HG02623 (cell line): ENCODE data around the gene PLEKHG4B.

Source experiments
- ATAC-seq: cut with Tn5 transposase; IDR thresholded peaks from one replicate; pipeline ENCODE4 v1.9.1; 2021; ENCODE audit warnings: moderate library complexity; ENCODE audit not compliant: unreplicated experiment

The PLEKHG4B gene

DNA sequence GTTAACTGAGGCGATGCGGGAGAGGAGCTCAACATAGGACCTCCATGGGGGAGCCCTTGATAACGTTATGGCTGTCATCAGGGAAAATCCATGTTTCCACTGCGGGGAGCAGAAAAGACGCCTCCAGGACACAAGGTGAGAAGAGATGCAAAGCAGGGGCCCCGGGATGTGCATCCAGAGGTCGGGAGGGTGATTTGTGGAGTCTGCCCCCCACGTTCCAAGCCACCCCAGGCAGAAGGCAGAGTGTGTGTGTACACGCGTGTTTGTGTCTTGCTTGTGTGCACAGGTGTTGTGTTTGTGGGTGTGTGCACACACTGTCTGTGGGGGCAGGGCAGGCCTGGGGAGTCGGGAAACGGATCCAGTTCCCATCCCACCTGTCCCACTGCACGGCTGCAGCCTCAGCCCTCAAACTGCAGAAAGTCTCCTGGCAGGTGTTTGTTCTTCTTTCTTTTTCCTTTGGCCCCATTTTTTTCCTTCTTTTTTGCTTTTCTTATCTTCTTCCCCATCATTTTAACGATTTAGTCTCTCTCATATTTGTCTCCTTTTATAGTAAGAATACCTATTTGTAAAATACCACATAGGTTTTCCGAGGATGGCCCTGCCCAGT lies 17.4 kb upstream of the PLEKHG4B start:
- no peak for ATAC-seq

DNA sequence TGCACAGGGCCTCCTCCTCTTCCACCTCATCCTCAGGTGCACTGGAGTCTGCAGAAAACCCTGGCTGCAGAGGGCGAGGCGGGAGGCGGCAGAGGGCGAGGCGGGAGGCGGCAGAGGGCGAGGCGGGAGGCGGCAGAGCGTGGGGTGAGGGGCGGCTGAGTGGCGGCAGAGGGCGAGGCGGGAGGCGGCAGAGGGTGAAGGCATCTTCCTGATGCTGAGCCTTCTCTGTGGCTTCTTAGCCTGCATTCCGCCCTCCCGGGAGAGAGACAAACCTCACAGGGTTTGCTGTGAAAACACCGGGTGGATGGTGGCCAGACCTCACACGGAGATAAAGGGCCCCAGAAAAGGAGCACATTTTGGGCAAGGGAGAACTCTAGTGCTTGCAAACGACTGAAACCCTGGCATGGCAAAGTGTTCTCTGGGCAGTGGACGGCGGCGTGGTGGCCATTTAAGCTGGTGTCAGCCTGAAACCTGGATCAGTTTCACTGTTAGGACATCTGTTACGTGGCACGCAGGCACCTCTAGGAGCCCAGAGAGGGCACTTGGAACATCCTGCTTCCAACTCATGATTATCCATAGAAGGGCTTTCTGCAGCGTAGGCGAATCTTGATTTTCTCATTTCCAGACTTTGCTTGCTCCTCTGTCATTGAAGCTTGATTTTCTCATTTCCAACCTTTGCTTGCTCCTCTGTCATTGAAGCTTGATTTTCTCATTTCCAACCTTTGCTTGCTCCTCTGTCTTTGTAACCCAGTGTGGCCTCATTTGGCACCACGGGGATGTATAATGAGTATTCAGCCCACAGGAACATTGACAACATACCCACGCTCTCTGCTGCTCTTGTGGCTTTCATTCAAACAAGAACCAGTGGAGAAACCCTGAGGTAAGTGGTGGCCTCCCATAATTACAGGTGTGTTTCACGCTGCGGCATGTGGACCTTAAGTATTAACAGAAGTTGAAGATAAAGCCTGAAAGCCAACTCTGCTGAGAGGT lies 16.3 kb upstream of the PLEKHG4B start:
- ATAC-seq = no peak

DNA sequence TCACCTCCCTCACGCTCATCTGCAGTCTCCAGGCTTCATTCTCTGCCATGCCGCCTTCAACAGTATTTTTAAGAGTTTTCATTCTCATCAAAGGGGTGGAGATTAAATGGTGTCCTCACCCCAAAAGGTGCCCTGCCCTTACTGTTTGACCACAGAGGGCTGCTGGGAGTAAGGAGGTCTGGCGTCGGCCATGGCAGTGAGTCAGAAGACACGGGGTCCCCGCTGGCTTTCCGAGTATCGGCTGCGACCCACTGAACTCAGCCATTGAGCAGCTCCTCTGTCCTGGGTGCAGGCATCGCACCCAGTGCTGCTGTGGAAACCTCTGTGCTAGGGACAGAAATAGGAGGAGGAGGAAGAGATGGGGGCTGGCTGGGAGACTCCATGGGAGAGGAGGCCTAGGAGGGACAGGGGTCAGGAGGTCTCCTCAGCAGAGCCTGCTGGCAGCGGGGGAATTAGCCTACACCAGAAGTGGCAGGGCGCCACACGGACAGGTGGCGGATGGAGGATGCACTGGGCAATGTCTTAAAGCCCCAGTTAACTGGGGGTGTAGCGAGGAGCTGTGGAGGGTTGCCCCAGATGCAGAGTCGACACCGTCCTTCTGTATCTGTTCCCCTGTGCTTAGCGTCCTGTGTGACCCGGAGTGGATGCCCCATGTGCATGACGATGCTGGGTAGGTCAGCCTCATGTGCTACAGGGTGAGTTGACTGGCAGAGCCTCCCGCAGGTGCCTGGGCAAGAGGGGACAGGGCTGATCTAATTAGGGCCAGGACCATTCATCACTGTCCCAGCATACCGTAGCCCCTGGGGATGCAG lies 15.4 kb upstream of the PLEKHG4B start:
- ATAC-seq = no peak

DNA sequence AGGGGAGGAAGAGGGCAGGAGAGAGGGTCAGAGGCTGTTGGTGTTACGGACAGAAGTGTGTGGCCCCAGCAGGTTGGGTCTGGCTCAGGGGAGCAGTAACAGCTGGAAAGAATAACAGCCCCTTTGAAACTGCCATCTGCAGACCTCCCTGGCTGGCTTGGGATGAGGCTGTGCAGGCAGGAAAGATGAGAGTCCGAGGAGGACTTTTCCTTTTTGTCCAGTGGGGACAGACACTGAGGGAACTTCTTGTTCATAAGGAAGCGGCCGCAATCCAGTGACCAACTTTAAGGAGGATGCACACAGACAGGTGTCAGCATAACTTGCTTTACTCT lies 14.8 kb upstream of the PLEKHG4B start:
- ATAC-seq = no peak

DNA sequence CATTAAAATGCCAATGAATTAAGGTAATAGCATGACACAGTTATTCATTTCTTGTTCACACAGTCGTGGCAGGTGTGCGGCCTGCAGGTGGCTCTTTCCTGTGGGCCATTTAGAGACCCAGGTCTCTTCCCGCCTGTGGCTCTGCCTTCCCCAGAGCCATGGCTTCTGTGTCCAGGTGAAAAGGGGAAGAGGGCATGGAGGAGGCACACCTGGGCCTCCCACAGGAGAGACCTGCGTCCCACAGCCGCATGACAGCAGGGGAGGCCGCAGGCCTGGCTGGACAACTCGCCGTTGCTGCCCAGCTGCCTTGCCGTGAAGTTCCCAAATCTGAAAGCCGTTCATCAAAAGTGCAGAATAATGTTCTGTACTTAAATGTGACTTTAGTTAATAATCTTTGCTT lies 14.4 kb upstream of the PLEKHG4B start:
- no peak for ATAC-seq

DNA sequence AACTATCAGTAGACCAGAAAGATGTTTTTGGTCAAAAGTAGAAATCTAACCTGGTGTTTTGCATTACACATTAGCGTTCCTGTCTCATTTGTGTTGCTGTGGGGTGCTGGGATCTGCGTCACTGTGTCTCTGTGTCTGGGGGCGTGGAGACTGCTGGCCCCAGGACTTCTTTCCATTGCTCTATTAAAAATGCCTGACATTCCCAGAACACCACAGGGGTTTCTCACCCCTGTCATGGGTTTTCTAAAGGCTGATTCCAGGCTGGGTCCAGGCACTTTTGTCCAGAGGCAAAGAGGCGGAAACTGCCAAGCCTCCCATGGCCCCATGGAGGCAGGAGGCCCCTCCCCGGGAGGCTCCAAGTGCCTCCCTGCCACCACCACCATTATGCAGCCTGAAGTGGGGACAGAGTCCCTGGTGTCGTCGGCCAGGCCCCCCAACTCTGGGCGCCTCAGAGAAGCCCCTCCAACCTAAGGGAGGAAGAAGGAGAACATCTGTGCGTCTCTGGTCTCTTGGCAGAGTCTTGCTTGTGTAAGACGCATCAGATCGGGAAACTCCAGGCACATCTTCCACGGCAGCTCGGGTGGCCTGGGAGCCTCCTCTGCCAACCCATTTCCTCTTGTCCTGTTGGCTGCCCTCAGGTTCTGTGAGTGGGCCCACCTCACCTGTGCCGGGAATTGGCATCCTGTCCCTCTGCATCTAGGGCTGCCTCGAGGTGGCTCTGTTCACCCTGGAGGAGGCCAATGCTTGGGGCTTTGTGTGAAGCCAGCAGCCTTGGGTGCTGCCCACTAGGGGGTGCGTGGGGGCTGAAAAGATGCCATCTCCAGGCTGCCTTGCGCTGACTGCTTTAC lies 13.8 kb upstream of the PLEKHG4B start:
- ATAC-seq = no peak

DNA sequence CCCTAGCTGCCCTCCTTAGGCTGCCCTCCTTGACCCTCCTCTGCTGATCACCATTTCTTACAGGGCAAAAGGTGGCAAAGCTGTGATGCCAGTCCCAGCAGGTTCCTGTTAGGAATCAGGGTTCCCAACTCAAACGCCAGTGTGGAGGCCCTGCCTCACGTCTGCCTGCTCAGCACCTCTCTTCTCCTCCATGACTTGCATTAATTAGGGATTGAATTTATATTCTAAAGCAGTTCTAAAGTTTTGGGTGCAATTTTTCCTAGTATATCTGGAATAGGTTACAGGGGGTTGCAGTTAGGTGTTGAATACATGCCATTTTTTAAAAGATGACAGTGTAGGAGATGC lies 13.2 kb upstream of the PLEKHG4B start:
- no peak for ATAC-seq

DNA sequence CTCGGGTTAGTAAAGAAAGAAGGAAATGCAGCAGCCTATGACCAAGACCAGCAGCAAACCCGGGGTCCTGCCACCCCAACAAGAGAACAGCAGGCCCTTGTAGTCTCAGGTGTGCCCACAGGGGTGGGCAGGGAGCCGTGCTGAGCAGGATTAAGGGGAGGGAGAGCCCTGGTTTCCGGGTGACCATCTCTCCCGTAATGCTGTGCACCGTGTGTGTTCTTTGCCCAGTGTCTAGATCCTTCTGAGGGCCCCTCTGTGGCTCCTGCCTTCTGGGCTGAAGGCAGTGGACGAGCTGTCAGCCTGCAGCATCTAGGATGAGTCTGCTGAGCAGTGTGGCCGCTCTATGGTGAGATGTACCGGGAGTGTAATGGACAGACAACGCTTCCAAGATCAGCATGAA lies 12.7 kb upstream of the PLEKHG4B start:
- ATAC-seq = no peak

DNA sequence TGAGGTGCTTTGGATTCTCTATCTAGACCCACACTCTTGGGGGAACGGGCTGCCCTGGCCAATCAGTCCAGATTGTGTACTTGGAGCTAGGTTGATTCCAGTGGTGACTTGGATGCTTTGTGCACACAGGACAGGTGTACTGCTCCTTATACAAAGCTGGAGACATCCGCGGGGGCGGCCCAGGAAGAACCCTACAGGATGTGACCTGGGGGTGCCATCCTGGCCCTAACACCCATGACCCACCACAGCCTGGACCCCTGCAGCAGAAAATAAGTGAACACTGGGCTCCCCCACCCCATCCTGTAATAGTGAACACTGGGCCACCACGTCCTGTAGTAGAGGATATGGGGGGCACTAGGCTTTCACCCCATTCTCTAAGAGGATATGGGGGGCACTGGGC lies 12.1 kb upstream of the PLEKHG4B start:
- ATAC-seq = no peak

DNA sequence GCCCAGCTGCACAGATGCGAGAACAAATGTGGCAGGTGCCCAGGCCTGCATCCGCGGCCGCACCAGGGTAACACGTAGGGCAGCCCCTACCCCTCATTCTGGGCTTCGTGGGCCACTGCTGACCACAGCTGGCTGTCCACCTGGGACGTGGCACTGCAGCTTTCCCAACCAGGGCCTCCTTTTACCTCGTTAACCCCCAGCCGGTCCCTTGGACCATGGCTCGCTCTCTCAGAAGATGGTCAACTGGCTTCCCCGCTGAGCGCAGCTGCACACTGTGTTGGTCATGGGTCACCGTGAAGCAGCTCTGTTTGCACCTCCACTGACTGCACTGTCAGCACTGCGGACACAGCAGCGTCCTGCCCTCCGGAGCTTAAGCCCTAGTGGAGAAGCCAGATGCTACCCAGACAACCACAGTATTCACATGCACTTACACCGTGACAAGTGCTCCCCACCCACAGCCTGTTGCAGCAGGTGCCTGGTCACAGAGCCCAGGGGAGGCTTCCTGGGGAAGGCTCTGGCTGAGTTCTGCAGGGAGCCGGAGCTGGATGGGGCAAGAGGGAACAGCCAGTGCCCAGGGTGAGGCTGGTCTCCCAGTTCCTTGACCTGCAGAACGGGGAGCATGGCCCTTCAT lies 10.5 kb upstream of the PLEKHG4B start:
- ATAC-seq = no peak

DNA sequence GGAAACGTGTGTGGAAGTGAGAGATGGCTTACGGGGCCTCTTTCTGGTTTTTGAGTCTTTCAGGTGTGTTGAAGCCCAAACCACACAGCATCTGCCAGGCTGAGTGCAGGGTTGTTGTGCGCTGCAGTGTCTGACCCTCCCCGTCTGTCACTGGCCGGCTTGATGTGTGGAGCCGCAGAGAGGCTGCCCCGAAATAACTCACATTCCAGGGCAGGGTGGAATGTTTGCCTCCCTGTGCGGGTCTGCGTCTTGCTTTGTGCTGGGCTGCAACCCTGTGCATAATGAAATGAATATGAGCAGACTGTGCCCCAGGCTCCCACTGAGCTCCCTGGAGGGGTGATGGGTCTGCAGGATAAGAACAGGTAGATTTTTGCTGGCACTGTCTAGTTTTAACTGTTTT lies 9.9 kb upstream of the PLEKHG4B start:
- ATAC-seq = no peak

DNA sequence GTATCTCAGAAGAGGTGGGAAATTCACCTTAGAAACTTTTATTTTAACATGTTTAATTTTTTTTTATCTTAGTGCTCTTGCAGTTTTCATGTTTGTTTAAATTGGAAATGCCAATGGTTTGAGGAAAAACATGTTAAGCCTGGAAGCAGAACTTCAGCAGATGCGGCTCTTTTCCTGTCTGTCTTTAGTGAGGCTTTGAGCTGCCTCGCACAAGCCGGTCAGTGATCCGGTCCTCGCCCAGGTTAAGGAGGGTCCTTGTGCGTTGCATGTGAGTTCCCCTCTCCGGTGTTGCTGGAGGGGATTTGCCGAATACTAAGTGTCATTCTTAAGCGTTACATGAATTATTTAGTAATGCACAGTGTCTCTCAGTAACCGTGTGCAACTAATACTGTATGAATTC lies 9.4 kb upstream of the PLEKHG4B start:
- no peak for ATAC-seq

DNA sequence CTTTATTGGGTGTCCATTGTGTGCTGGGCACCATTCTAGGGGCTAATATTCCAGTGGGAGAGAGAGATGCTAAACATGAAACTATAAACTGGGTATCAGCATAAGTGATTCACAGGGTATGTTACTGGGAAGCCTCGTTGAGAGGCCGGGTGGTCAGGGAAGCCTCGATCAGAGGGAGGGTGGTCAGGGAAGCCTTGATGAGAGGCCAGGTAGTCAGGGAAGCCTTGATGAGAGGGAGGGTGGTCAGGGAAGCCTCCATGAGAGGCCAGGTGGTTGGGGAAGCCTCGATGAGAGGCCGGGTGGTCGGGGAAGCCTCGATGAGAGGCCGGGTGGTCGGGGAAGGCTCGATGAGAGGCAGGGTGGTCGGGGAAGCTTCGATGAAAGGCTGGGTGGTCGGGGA lies 8.9 kb upstream of the PLEKHG4B start:
- ATAC-seq = no peak

DNA sequence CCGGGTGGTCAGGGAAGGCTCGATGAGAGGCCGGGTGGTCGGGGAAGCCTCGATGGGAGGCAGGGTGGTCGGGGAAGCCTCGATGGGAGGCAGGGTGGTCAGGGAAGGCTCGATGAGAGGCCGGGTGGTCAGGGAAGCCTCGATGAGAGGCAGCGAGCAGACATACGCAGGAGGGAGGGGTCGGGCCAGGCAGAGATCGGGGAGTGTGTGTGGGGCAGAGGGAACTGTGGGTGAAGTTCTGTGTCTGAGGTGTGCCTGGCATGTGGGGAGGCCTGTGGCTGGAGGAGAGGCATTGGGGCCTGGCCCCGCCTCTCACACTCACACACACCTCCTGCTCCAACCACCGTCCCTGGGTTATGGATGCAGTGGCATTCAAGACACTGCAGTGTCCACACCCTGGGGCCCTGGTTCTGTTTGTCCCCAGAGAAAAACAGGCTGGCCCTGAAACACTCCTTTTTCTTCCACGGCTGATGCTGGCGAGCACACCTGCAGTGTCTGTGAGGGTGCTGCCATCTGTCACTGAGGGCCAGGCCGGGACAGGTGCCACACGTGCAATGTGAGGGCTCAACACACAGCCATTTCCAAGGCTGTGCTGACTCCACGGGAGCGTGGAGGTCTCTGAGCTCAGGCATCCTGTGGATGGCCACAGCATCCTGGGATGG lies 6.5 kb upstream of the PLEKHG4B start:
- ATAC-seq = no peak

DNA sequence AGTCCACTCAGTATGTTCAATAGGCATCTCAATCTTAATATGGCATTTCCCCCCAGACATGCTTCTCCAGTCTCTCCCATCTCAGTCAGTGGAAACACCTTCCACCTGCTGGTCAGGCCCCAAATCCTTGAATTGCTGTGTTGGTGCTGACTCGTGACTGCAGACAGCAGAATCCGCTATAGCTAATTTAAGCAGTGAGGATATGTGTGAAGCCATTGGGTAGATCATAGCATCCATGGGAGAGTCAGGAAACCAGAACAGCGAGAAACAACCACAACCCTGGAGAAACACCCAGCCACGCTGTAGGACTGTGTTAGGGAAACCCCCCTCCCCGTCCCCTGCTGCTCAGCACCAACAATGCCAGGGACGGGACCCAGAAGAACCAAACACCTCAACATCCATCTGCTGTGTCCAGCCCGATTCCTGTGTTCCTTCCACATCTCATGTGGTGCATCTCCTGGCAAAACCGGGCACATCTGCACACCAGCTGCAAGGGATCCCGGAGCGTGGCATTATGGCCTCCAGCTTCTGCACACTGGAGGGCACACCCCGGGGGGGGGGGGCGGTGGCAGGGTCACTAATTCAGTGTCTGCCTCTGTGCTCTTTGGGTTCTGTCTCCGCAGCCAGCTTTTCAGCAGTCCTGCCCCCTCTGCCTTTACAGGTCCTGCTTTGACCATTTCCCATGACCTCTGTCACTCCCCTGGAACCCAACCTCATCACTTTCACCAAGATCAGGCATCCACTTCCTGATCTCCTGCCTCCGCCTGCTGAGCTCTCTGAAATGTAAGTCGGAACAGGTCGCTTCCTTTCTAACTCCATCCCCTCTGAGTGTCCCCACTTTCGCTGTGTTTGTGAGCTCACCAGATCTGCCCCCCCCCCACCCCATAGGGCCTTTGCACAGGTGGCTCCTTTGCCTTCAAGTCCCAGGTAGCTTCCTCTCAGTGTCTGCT lies 2.4 kb upstream of the PLEKHG4B start:
- ATAC-seq = no peak

DNA sequence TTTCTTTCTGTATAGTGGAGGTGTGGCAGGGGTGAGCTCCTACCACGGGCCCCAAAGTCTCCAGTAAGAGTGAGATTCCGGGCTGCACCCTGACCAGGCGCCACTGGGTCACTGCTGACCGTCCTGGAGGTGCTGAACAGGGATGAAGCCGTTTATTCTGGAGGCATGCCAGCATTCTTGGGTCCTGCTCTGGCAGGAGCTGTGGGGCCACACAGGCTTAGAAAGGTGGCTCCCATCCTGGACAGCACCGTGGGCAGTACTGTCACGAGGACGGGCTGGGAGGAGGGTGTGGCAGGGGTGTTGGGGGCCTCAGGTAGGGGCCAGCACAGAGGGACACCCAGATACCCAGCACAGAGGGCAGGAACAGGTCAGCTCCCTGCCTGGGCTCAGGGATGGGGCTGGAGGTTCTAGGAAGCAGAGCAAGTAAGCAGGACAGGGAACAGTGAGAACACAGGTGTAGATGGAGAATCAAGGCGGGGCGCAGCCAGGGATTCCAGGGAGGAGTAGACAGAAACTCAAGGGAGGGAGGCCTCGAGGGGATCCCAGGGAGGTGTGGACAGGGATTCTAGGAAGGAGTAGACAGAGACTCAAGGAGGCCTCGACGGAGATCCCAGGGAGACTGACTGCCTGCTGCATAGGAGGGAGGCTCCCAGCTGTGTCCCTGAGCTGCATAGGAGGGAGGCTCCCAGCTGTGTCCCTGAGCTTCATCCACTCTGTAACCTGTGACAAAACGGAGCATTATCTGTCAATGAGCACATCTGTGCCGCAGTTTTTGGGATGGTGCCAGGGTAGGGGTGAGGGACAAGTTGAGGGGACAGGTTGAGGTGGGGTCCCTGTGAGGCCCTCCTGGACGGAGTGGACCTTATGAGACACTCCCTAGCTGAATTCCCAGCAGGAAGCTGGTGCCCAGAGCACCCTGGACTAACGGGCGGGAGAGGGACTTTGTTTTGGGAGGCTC lies 1.1 kb upstream of the PLEKHG4B start:
- no peak for ATAC-seq

DNA sequence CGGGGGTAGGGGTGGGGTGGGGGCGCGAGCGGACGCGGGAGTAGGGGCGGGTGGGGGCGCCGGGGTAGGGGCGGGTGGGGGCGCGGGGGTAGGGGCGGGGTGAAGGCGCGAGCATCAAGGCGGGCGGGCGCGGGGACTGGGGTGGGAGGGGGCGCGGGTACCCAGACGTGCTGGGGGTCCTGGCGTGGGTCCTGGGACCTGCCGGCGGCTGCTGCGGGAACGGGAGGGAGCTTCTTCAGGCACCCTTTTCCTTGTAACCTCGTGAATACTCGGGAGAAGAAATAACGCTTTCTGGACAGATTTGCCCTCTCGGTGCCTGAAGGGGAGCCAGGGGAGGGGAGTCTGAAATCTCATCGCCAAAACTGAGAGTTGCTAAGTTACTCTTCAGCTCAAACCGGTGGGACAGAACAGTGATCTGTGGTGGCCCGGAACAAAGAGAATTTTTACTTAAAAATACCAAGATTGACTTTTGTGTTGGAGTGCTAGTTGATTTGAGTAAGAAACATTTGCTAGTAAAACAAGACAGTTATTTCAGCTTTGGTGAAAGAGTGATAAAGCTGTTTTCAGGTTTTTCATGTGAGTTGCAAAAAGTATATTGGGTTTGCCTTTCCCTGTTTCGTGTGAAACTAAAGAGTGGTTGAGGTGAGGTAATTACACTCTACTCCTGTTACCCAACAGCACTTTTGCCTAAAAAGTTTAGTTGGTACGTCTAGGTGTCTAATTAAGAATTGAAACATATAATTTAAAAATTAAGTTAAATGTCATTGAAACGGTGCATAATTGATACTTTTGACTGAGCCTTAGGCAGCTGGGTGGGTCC lies 643 bp downstream of the PLEKHG4B start:
- ATAC-seq = no peak
